ENCODE measurements around the gene EVPLL.
"Not testable (repeated sequence)": the region's sequence is repeated elsewhere in the genome, so short reads cannot be mapped to it uniquely, and the experiment has no call there.

Gene EVPLL

DNA sequence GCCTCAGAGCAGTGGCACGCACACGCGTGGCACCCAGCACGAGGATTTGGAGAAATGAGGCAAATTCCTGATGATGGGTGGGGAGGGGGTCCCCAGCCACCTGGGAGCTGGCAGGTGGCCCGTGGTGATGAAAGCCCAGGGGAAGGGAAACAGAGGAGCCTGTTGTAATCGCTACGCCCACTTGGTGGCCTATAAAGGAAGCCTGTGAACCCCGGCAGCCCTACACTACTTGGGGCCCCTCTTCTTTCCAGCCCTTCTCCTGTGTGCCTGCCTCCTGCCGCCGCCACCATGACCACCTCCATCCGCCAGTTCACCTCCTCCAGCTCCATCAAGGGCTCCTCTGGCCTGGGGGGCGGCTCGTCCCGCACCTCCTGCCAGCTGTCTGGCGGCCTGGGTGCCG is 49.1 kb downstream of the EVPLL start:
- DNase-seq, result not testable (repeated sequence)

DNA sequence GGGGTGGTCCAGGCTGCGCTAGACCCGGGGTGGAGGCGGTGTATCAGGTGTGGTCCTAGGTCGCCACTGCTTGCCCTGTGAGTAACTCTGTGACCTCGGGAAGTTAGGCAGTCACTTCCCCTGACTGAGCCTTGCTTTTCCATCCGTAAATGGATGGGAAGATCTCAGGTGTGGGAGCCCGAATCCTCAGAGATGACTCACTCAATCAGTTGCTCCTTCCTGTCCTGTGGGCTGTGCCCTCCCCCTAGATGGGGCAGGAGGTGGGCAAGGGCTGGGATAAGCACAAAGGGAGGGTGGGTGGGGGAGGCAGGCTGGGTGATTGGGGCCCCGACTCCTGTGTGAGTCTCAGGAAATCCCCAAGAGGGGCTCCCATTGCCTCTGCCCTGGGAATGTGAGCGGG is 54.6 kb downstream of the EVPLL start:
- DNase-seq, result not testable (repeated sequence)

Data from retina (tissue), 1 donor.